ENCODE measurements around the gene PGM2L1.

Gene PGM2L1

DNA sequence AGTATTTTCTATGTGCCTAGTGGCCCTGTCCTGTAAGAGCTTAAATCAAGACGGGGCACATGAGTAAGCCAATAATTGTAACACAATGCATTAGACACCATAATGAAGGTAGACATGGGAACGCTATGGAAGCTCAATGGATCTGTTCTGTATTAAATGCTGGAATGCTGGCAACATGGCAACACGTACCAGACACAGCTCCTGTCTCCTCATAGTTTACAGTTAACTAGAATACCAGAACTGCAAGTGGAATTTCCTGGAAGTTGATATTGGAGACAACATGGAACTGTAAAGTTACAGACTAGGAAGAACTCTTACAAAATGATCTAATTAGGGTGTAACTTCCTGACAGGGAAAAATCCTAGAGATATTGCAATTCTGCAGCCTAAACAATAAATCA is 99.2 kb downstream of the PGM2L1 start:
- DNase-seq (ENCODE audit: low read depth): no peak

DNA sequence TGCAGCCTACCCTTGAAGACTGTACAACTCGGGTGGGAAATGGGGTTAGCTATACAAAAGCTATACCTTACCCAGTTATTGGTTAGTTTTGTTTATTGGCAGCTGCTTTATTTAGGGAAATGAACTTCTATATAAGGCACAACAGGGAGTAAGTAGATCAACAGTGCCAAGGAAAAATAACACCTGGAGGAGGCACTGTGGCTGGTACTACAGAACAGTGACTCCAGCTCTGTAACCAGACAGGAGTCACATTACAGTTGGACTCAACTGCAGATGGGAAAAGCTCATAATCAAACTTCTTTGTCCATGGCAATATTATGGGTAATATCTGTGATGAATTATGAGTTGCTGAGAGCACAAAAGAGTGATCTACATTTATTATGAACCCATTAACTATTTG is 100.7 kb downstream of the PGM2L1 start:
- DNase-seq (ENCODE audit: low read depth): no peak

DNA sequence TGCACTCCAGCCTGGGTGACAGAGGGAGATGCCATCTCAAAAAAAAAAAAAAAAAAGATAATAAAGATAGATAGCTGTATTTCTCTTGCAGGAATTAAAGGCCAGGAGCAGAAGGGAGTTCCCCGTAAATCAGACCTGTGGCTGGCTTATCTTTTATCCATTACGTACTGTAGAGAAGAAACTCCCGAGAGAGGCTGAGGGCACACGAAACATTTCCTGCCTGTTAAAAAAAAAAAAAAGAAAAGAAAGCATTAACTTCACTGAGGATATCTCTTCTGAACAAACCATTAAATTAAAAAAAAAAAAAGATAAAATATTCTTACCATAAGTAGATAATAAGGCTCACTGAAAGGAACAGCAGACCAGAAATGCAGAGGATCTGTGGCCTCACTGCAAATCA is 109.3 kb downstream of the PGM2L1 start:
- no peak for DNase-seq (ENCODE audit: low read depth)

DNA sequence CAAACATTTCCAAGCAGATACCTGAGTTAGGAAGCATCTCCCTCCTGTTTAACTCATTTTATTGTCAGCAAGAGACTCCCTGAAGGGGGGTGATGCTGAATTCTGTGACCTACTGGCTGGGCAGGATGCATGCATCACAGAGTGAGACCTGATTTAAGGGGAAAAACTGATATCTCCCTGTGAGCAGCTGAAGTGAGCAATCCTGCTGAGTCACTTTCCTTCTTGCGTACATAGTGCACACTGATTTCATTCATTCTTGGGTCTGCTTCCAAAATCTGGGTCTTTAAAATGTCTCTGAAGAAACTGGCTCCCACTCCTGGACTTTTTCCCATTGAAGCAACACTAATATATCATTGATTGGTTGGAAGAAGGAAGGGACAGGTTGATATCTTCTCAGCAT is 110.1 kb downstream of the PGM2L1 start:
- DNase-seq (ENCODE audit: low read depth): peak; percentile 94

DNA sequence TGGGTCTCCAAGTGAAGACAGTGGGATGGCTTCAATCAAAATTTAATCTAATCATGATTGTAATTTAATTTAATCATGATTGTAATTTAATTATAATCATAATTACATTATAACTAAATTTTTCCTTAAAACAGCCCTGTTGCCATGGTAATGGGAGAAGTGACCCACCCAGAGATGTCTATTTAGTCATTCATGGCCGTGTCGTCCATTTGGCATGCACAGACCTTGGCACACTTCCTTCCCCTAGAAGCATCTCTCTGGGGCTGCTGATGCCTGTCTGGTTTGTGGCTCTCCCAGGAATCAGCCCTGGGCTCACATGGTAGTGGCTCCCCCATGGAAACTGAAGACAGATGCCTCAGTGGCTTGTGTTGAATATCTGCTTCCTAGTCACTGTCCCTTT is 113.8 kb downstream of the PGM2L1 start:
- peak; percentile 34 for DNase-seq (ENCODE audit: low read depth)

DNA sequence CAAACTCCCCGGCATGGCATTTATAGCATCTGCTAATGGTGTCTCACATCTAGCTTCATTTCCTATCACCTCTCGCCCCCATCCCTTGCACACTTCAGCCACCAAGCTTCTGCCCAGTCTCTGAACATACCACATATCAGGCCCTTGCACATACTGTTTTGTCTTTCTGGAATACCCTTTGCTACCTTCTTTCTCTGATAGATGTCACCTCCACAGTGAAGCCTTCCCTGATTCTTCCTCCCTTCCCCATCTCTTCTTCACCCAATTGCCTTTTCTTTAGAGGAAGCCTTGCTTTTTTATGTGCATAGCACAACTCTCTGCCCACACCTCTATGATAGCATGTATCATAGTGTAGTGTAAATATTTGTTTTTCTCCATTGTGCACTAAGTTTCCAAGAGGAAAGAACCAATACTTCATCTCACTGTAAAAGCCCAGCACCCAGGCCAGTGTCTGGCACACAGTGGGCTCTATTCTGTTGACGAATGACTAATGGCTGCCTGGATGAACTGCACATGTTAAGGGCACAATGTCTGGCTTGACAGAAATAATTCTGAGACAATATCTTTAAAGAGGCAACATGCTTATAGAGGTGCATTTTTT is 114.6 kb downstream of the PGM2L1 start:
- no peak for DNase-seq (ENCODE audit: low read depth)

DNA sequence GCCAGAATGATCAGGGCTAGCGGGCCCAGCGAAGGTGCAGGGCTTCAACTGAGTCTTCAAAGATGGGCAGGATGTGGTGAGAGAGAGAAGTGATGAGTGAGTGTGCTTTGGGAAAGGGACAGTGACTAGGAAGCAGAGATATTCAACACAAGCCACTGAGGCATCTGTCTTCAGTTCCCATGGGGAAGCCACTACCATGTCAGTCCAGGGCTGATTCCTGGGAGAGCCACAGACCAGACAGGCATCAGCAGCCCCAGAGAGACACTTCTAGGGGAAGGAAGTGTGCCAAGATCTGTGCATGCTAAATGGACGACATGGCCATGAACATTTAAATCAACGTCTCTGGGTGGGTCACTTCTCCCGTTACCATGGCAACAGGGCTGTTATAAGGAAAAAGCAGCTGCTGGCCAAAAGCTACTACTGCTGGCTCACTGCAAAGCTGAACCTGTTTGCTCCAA is 115.3 kb downstream of the PGM2L1 start:
- peak; percentile 25 for DNase-seq (ENCODE audit: low read depth)

DNA sequence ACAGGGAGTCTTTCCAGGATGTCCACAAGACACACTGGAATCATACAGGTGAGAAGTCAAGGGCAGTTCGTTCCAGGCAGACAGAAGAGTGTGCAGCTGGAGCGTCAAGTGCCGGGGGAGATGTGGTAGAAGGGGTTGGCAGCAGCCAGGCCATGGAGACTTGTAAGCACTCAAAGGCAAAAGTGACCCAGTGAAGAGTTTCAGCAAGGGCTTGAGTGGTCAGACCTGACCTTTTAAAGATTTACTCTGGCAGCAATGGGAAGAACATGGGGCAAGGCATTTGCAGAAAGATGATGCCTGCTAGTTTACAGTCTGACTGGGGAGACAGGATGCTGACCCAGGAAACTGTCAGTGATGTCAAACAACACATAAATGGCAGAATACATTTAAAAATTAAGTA is 115.8 kb downstream of the PGM2L1 start:
- DNase-seq (ENCODE audit: low read depth): no peak

DNA sequence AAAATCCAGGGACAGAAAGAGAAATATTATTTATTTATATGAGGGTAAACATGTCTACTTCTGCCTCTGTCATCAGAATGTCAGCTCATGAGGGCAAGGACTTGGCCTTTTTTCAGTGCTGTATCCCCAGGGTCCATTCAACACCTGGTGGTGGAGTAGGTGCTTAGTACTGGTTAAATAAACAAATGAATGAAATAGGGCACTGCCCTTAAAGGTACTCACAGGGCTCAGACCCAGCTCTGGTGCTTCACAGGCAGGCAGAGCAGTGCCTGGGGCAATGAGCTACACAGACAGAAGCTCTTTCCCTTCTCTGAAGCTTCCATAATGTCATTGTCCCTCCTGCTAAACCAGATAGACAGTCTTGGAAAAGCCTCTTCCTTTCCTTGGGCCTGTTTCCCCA is 117.7 kb downstream of the PGM2L1 start:
- no peak for DNase-seq (ENCODE audit: low read depth)

Measured in ELR (cell line).